GM18520 (cell line): ENCODE data around the gene SCN2B.
"Not testable (repeated sequence)": the region's sequence is repeated elsewhere in the genome, so short reads cannot be mapped to it uniquely, and the experiment has no call there.

ENCODE experiments used
- ATAC-seq: cut with Tn5 transposase; IDR thresholded peaks from one replicate; pipeline ENCODE4 v1.9.1; 2021; ENCODE audit not compliant: unreplicated experiment

Gene SCN2B

GRCh38 chr11:118207079-118207478, 30.6 kb upstream of the SCN2B start:
- ATAC-seq = no peak

GRCh38 chr11:118206391-118207031, 30.1 kb upstream of the SCN2B start:
- ATAC-seq = no peak

GRCh38 chr11:118205606-118206378, 29.4 kb upstream of the SCN2B start:
- no peak for ATAC-seq

- no peak for ATAC-seq
These were observed 26.4 kb upstream of the SCN2B start for GRCh38 chr11:118202599-118203422.

GRCh38 chr11:118201966-118202365, 25.5 kb upstream of the SCN2B start:
- ATAC-seq = no peak

GRCh38 chr11:118200901-118201680, 24.7 kb upstream of the SCN2B start:
- no peak for ATAC-seq

GRCh38 chr11:118200497-118200896, 24.1 kb upstream of the SCN2B start:
- ATAC-seq = no peak

- ATAC-seq = no peak
These were observed 22.7 kb upstream of the SCN2B start for GRCh38 chr11:118199135-118199534.

GRCh38 chr11:118198370-118198769, 21.9 kb upstream of the SCN2B start:
- no peak for ATAC-seq

GRCh38 chr11:118194835-118195627, 18.6 kb upstream of the SCN2B start:
- ATAC-seq = no peak

GRCh38 chr11:118193910-118194566, 17.6 kb upstream of the SCN2B start:
- no peak for ATAC-seq

- ATAC-seq = not testable (repeated sequence)
These were observed 16.4 kb upstream of the SCN2B start for GRCh38 chr11:118192817-118193216.

GRCh38 chr11:118190942-118191506, 14.6 kb upstream of the SCN2B start:
- not testable (repeated sequence) for ATAC-seq

GRCh38 chr11:118186346-118187107, 10.1 kb upstream of the SCN2B start:
- no peak for ATAC-seq

GRCh38 chr11:118184784-118185579, 8.5 kb upstream of the SCN2B start:
- ATAC-seq = no peak

GRCh38 chr11:118183691-118184090, 7.3 kb upstream of the SCN2B start:
- ATAC-seq = not testable (repeated sequence)

GRCh38 chr11:118180300-118180703, 3.9 kb upstream of the SCN2B start:
- ATAC-seq = no peak

GRCh38 chr11:118176778-118177134, 317 bp upstream of the SCN2B start:
- no peak for ATAC-seq
